CD4-positive, alpha-beta T cell treated with Interferon alpha-2 for 1 hour (primary cell): ENCODE measurements around the gene ARSD.
"Not testable (repeated sequence)": the region's sequence is repeated elsewhere in the genome, so short reads cannot be mapped to it uniquely, and the experiment has no call there.

Source experiments
- DNase-seq, 2 donors: peaks; one replicate each; pipeline ENCODE4 v3.0.0-alpha.2; 2020 to 2022

Gene ARSD

GRCh38 chrX:2931612-2932011 is 2.5 kb upstream of the ARSD start:
- no peak for DNase-seq

DNA sequence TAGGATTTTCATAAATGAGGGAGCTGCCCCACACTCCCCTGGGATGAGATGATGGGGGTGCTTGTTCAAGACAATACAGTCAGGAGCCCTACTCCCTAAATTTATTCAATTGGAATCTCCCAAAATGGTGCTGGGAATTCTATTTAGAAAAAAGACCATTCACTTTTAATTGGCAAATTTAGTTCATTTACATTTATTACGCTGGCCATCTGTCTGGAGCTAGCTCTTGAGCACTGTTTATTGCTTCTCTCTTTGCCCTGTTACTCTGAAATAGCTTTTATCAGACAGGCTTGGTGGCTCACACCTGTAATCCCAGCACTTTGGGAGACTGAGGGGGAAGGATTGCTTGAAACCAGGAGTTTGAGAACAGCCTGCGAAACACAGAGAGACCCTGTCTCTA is 2.0 kb upstream of the ARSD start:
- no peak for DNase-seq

- peak in 1 of 2 donors; percentile 40 for DNase-seq
Observed at GRCh38 chrX:2928191-2928582, 952 bp downstream of the ARSD start.

GRCh38 chrX:2926664-2927275 is 2.4 kb downstream of the ARSD start:
- no peak for DNase-seq

DNA sequence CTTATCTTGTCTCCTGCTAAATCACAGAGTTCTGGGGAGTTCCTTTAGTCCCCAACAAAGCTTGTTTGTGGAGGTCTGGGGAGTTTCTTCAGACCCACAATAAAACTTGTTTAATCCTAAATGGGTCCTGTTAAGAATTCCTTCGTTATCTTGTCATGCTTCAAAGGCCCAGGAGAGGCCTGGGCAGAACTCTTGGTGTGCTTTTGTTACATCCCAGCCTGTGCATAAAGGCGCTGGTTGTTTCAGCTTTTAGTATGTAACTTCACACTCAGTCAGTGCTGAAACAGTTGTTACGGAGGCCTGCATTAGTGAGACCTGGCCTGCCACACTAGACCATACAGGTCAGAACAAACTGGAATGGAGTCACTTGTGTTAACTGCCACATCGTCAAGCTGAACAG is 2.9 kb downstream of the ARSD start:
- not testable (repeated sequence) for DNase-seq

- no peak for DNase-seq
Observed at GRCh38 chrX:2924151-2924550, 5.0 kb downstream of the ARSD start.

- no peak for DNase-seq
Observed at GRCh38 chrX:2921750-2922149, 7.4 kb downstream of the ARSD start.

- DNase-seq = no peak
Observed at GRCh38 chrX:2921193-2921592, 7.9 kb downstream of the ARSD start.

GRCh38 chrX:2917767-2918166 is 11.4 kb downstream of the ARSD start:
- no peak for DNase-seq

DNA sequence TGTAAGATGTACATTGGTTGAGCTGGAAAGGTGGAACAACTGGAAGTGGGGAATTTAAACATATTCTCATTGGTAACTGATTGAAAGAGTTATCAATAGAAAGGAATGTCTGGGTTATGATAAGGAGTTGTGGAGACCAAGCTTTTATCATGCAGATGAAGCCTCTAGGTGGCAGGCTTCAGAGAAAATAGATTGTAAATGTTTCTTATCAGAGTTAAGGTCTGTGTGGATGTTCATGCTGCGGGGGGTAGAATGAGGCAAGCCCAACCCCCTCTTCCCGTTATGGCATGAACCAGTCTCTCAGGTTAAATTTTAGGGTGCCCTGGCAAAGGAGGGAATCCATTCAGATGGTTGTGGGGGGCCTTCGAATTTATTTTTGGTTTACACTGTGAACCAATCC is 16.0 kb downstream of the ARSD start:
- no peak for DNase-seq

- DNase-seq = no peak
Observed at GRCh38 chrX:2910109-2910508, 19.0 kb downstream of the ARSD start.

- DNase-seq = no peak
Observed at GRCh38 chrX:2908125-2908685, 20.9 kb downstream of the ARSD start.

DNA sequence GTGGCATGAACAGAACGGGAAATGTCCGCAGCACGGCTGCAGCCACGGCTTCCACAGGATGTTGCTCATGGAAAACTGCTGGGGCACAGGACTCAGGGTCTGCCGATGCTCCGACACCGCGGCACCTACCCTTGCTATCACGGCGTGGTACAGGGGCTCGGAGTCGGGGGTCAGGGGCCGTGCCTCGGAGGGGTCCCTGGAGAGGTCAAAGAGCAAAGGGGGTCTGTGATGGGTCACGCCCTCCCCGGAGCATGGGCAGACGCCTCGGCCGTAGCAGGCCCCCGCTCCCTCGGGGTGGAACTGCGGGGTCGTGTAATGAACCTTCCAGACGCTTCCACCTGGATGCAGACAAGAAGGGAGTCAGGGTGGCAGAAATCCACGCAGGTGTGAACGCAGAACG is 21.8 kb downstream of the ARSD start:
- DNase-seq = no peak

DNA sequence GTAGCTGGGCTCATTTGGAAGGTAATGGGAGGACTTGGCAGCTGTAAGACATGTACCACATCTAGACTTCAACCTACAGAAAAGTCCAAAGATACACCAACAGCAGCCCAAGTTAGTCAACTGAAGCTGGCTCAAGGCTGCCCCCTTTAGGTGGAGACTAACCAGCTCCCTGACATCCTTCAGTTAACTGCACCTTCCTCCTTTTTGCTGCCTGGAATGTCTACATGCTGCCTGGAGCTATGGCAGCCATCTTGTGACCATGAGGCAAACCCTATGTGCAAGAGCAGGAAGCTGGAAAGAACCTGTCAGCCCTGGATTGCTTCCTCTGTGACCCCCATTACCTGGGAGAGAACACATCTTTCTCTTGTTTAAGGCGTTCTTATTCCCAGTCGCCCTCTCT is 25.8 kb downstream of the ARSD start:
- DNase-seq = no peak

- no peak for DNase-seq
Observed at GRCh38 chrX:2902841-2903240, 26.3 kb downstream of the ARSD start.

- no peak for DNase-seq
Observed at GRCh38 chrX:2901367-2902036, 27.6 kb downstream of the ARSD start.

- no peak for DNase-seq
Observed at GRCh38 chrX:2898846-2899512, 30.2 kb downstream of the ARSD start.

GRCh38 chrX:2897690-2898623 is 31.2 kb downstream of the ARSD start:
- DNase-seq = peak; percentile 16 to 25

DNA sequence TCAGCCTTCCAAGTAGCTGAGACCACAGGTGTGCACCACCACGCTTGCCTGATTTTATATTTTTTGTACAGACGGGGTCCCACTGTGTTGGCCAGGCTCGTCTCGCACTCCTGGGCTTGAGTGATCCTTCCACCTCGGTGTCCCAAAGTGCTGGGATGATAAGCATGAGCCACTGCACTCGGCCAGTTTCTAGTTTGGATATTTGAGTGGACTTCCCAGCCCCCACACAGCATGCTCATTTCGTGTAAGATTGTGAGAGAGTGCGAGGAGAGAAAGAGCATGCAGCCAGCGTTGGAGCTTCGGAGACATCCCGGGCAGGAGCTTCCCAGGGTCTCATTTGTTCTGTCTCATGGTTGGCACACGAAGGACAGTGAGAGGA is 31.8 kb downstream of the ARSD start:
- DNase-seq = no peak

DNA sequence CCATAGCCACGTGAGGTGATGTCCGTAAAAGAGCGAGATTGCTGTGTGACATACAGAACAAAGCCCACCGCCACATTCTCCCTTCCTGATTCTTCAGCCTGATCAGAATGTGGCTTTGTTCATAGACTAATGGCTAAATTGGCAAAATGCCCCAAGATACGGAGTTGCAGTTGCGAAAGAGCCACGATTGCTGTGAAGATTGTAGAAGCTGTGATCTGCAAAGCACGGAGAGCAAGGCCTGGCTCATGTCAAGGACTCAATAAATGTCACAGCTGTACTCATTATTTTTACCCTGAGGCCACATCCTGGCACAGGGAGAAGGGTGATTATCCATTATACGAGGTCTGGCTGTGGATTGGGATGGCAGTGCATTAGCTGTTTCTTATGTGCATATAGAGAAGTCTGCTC is 34.2 kb downstream of the ARSD start:
- no peak for DNase-seq

- DNase-seq = no peak
Observed at GRCh38 chrX:2892816-2893215, 36.3 kb downstream of the ARSD start.

DNA sequence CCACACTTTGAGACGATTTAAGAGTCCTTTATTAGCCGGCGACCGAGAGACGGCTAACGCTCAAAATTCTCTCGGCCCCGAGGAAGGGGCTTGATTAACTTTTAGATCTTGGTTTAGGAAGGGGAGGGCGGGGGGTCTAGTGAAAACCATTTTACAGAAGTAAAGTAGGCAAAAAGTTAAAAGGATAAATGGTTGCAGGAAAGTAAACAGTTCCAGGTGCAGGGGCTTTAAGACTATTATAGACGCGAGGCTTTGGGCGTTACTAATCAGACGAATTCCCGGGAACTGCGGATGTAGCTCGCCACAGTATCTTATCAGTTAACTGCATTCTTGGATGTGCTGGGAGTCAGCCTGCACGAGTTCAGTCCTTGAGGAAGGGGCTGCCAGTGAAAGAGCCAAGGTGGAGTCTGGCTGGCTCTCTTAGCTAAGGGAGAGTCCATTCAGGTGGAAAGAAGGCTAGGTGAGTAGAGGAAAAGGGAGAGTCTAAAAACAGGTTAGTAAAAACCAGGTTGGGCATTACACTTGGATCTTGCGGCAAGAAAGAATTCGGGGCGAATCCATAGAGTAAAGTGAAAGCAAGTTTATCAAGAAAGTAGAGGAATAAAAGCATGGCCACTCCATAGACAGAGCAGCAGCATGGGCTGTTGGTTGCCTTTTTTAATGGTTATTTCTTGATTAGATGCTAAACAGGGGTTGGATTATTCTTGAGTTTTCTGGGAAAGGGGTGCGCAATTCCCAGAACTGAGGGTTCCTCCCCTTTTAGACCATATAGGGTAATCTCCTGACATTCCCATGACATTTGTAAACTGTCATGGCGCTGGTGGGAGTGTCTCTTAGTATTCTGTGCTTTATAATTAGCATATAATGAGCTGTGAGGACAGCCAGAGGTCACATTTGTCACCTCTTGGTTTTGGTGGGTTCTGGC is 38.3 kb downstream of the ARSD start:
- not testable (repeated sequence) for DNase-seq
